ENCODE measurements around the gene MFAP2. TPM values are rescaled to one million over a fixed set of nuclear protein-coding genes. Genes with fewer than 3 reads are reported as not detected.

Gene MFAP2
- total RNA-seq, 1 experiment from 2014 or later: 123 TPM

DNA sequence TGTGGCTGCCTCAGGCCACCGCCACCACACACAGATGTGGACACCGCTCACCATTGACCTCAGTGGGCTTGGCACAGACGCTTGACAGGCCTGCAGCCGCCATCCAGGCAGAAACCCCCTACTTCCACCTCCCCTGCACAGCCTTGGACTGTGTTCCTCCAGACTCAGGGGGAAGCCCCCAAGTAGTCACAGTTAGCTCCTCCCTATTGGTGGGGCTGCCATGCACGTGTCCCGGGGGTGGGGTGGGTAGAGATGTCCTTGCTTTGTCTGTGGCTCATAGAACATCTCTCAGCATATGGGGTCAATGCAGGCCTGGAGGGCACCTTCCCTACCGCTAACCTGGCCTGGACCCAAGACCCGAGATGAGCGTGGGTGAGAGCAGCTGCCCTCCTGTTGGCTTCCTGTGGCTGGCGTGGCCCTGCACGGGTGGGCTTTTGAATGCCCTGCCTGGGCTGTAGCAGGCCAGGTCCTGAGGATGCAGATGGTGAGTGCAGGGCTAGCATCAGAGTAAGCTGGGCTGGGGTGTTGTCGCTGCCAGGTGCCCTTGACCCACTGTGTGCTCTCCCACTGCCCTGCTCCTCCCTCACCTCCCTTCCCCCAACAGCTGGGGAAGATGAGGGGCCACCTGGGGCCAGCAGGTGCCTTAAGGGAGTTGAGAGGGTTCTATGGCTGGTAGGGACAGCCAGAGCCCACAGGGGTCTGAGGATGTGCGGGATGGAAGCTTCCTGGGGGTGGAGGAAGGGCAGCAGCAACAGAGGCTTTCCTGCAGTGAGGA lies 52.5 kb downstream of the MFAP2 start:
- no peak for DNase-seq
- H3K27me3 ChIP-seq: no peaks in the 10 kb centered on the region
- no peak overlapping the region for H3K4me3 ChIP-seq
- H3K36me3 ChIP-seq: no peaks in the 10 kb centered on the region
- no peaks in the 10 kb centered on the region for H3K9me3 ChIP-seq

DNA sequence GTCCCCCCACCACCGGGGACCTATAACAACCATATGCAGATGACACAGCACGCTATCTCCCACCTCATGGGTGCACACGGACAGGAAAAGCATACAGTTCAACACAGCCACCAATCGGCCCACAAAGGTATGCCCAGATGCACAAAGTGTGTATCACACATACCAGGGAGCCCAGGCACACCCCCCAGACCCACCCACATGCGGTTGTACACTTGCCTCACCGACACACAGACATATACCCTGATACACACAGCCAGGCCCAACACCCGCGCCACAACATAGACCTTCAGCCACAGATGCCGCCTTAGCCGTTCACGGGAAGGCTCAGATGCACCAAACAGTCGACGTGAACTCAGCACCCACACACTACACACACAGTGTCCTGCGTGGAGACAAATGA lies 53.2 kb downstream of the MFAP2 start:
- Histone ChIP-seq H3K4me3 (no peak overlapping the region), H3K9me3 (no peaks in the 10 kb centered on the region), H3K36me3 (no peaks in the 10 kb centered on the region), H3K27me3 (no peaks in the 10 kb centered on the region)
- no peak for DNase-seq

DNA sequence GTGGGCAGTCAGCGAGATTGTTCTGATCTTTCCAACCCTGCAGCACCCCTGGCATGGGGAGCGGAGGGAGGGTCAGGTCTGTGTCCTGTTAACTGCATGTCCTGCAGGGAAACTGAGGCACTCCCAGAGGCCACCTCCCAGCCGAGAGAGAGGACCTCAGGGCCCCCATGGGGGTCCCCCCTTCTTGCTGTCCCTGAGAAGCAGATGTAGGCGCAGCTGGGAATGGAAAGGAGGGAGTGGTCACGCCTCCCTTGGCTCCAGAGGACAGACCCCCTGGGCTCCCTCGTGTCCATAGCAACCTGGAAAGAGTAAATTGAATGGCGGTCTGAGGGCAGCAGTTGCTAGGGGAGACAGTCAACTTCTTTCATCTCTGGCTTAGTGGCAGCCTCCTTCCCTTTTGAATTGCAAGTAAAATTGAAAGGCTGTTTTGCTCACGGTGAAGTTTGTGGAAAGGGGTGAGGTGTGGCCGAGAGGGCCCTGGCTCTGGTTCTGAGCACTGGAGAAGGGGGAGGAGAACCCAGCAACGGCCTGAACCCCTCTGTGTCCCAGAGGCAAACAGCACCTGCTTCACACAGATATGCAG lies 53.8 kb downstream of the MFAP2 start:
- Histone ChIP-seq H3K4me3 (no peak overlapping the region), H3K36me3 (no peaks in the 10 kb centered on the region), H3K27me3 (no peaks in the 10 kb centered on the region), H3K9me3 (no peaks in the 10 kb centered on the region)
- DNase-seq: no peak

DNA sequence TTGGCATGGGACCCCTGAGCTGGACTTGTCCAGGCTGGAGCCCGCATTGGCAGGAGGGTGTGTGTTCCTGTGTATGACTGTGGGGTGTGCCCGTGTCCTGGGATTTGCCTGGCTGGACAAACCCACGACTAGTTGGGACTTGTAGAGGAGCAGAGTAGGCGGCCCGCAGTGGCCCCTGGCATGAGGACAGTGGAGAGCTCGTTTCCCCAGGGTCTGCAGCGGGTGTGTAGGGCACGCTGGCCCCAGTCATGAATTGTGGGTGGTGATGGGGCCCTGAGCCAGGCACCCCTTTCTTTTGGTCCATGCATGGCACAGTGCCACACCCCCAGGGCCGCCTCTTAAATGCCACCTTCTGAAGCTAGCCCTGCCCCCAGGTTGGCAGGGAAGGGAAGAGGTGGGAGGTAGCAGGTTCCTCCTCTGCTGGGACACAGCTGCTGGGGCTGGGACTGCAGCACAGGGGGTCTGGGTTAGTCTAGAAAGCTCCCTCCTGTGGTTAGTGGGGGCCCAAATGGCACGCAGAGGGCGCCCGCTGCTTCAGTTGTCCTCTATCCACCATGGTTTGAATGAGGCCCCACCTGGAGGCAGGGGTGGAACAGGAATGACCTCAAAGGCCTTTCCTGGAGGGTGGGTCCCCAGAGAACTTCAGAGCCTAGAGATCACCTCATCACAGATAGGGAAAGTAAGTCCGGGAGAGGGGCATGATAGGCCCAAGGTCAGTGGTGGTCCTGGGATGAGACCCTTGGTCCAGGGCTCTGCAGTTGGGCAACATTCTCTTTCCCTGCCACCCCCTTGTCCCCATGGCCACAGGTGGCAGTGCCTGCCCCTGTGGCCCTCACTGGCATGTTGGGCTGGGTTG lies 54.6 kb downstream of the MFAP2 start:
- H3K27me3 ChIP-seq: no peaks in the 10 kb centered on the region
- DNase-seq: no peak
- H3K36me3 ChIP-seq: no peaks in the 10 kb centered on the region

GRCh38 chr1:16924919-16925477 lies 55.4 kb downstream of the MFAP2 start:
- no peaks in the 10 kb centered on the region for H3K27me3 ChIP-seq
- DNase-seq: no peak
- H3K36me3 ChIP-seq: no peaks in the 10 kb centered on the region
- H3K9me3 ChIP-seq: no peaks in the 10 kb centered on the region
- H3K4me3 ChIP-seq: no peak overlapping the region

More for the DNA sequence above, 54.6 kb downstream of the MFAP2 start:
- H3K9me3 ChIP-seq: no peaks in the 10 kb centered on the region
- H3K4me3 ChIP-seq: no peak overlapping the region

Other genes starting within 250 kb of the MFAP2 start
- gene RNU1-4, start 240.1 kb downstream of the MFAP2 start, total RNA-seq (2014; rRNA removed; shearing (Covaris generic); ENCODE audit: low replicate concordance): not detected in 2 replicates
- not detected in 2 replicates for gene RNU1-2, start 84.6 kb downstream of the MFAP2 start, total RNA-seq (2014; rRNA removed; shearing (Covaris generic); ENCODE audit: low replicate concordance)
- gene CROCC, start 58.7 kb downstream of the MFAP2 start, total RNA-seq (2014; rRNA removed; shearing (Covaris generic); ENCODE audit: low replicate concordance): 18.1 and 36.9 TPM in 2 replicates
- 28.6 and 31.1 TPM in 2 replicates for gene ATP13A2, start 31.3 kb upstream of the MFAP2 start, total RNA-seq (2014; rRNA removed; shearing (Covaris generic); ENCODE audit: low replicate concordance)
- 332 and 487 TPM in 2 replicates for gene SDHB, start 73.4 kb upstream of the MFAP2 start, total RNA-seq (2014; rRNA removed; shearing (Covaris generic); ENCODE audit: low replicate concordance)
- gene PADI2, start 138.8 kb upstream of the MFAP2 start, total RNA-seq (2014; rRNA removed; shearing (Covaris generic); ENCODE audit: low replicate concordance): 0.20 TPM in 1 of 2 replicates, not detected in the other
- gene PADI1, start 224.5 kb upstream of the MFAP2 start, total RNA-seq (2014; rRNA removed; shearing (Covaris generic); ENCODE audit: low replicate concordance): 0.03 TPM in 1 of 2 replicates, not detected in the other